ENCODE results near the gene POMGNT1.

Gene POMGNT1

GRCh38 chr1:46210561-46210960 lies 12.3 kb upstream of the POMGNT1 start:
- no peak for DNase-seq (ENCODE audit: low spot score)

DNA sequence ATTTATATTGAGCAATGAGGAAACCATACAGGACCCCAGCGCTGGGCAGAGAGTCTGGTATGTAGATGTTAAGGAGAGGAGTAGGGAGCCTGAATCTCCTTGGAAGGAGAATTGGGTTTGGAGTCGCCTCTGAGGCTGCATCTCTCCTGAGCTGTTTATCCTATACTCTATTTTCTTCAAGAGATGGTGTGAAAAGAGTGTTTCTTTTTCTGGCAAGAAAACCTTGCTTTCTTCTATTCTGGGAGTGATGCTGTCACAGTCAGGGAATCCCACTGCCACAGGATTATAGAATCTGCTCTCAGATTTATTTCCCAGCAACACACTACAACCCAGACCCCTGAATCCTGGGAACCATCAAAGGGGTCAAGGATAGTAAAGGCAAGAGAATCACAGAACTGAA lies 8.2 kb upstream of the POMGNT1 start:
- DNase-seq (ENCODE audit: low spot score): no peak

DNA sequence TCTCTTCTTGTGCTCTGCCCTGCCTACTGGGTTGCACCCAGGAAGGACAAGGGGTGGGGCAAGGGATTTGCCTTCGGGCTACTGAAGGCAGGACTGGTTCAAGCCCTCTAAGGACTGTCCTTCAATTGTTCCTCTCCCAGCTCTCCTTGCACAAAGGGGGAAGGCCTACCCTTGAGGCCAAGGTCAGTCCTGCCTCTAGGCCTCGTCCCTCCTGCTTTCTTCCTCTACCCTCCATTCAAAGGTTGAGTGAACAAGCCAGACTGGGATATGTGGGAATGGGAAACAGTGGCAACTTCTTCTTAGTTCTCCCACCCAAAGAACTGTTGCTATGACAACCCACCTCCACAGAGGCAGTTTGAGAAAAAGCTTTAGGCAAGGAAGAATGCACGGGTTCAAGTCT lies 7.6 kb upstream of the POMGNT1 start:
- DNase-seq (ENCODE audit: low spot score): peak; percentile 59

GRCh38 chr1:46205141-46205540 lies 6.9 kb upstream of the POMGNT1 start:
- no peak for DNase-seq (ENCODE audit: low spot score)

DNA sequence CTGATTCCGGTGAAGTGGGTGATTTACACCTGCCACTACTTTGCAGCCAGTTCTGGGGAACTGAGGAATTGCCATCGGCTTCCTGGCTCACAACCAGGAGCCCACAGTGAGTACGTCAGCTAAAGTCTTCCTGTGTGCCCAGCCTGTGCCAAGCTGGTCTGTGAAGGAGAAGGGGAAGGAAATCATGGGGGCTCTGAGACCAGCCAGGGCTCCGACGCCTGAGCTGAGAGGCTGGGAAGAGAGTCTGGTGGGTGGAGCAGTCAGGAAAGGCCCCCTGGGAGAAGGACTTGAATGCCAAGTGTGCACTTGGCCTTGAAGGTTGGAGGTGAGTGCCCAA lies 6.1 kb upstream of the POMGNT1 start:
- no peak for DNase-seq (ENCODE audit: low spot score)

DNA sequence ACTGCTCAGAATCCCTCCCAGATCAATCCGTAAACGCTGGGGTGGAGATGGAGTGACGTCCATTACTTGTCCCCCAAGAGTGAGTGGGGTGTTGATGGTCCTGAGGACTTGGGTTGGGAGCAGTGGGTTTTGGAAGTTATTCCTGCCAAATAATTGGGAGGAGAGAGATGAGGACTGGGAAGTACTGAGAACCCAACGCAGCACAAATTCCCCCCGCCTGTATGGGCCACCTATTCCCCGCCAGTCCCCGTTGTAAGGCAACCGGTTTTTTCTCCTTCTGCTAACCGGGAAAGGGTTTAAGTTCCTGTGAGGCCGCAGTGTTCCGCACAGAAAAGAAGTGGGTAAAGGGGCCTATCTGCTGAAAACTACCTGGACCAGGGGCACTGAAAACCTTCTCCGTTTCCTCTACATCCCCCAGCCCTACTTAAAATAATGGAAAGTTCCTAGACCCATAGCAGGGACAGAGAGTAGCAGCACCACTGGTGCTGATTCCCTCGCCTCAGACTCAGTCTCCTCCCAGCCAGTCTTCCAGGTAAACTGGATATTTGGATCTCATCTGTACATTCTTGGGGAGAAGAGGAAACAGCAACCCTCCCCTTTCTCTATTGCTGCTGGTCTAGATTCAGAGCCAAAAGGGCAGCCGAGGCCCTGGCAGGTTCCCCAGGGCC lies 5.6 kb upstream of the POMGNT1 start:
- DNase-seq (ENCODE audit: low spot score): no peak

GRCh38 chr1:46199233-46199749 lies 1.1 kb upstream of the POMGNT1 start:
- no peak for DNase-seq (ENCODE audit: low spot score)

DNA sequence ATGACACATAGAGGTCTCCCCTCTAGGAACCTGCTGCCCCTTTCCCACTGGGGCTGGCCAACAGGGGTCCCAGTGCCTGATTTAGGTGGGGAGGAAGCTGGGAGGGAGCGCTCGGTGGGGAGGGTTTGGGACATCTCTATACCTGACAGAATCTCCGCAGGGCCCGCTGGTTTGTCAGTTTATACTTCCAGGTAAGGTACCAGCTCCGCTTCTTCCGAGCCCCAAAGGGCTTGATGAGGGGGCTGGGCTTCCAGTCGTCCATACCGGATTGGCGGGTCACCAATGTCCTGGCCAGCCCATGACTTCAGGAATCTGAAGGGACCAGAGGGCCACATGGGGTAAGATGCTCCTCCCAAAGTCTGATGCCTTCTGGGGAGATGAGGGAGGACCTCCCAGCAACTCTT lies 672 bp downstream of the POMGNT1 start:
- no peak for DNase-seq (ENCODE audit: low spot score)

- DNase-seq (ENCODE audit: low spot score): no peak
These were observed 1.6 kb downstream of the POMGNT1 start for GRCh38 chr1:46196609-46197008.

GRCh38 chr1:46194641-46195193 lies 3.5 kb downstream of the POMGNT1 start:
- no peak for DNase-seq (ENCODE audit: low spot score)

DNA sequence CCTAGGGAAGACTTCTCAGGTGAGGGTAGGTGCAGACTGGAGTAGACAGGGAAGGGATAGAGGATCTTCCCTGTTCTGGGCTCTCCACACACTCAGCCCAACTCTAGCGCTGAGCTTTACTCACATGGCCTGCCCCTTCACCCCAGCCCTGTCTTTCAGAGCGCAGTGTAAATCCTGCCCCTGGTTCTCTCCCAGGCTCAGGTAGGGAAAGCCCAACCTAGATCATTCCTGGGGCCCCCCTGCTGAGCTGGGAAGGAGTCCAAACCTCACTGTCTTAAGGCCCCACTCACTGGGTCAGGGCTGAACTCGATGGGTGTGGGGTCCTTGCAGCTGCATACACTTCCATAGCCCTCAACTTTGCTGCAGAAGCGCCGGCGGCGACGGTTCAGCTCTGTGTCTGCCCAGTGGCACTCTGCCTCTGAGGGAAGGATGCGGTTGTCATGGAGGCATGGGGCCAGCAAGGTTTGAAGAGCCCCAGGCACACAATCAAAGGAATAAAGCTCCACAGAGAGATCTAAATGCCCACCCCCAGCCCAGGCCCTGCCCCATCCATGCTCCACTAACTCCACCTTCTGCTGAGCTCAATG lies 4.2 kb downstream of the POMGNT1 start:
- no peak for DNase-seq (ENCODE audit: low spot score)

DNA sequence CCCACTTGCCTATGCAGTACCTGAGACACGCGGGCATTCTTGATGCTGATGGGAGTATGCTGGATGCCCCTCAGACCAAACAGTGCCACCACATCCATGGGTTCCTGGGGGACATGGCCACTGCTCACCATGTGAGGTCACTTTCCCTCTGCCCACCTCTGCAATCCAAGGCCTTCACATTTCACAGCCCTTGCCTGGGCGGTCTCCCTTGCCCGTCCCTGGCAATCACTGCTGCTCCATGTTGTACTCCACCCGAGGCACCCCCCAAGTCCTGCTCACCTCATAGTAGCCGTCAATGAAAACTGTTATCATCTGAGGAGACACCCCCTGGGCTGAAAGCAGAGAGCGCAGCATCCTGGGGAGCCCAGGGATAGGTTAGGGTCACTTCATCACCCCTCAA lies 4.9 kb downstream of the POMGNT1 start:
- no peak for DNase-seq (ENCODE audit: low spot score)

- no peak for DNase-seq (ENCODE audit: low spot score)
These were observed 6.1 kb downstream of the POMGNT1 start for GRCh38 chr1:46192171-46192570.

- no peak for DNase-seq (ENCODE audit: low spot score)
These were observed 7.1 kb downstream of the POMGNT1 start for GRCh38 chr1:46191033-46191701.

DNA sequence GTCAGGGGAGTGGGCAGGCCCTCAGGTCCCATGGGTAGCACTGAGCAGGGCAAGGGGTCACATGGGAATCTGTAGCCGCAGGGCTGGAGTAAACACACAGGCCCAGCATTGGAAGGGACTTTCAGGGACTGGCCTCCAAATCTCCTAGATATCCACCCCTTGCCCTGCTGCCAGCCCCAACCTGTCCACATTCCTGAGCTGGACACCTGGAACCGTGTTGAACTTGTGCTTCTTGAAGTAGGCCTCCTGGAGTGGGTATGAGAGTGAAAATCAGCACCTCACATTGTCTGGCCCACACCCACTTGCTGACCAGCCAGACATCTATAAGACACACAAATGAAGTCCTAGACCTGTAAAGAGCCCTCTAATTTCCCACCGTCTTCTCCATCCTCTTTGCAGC lies 7.7 kb downstream of the POMGNT1 start:
- no peak for DNase-seq (ENCODE audit: low spot score)

DNA sequence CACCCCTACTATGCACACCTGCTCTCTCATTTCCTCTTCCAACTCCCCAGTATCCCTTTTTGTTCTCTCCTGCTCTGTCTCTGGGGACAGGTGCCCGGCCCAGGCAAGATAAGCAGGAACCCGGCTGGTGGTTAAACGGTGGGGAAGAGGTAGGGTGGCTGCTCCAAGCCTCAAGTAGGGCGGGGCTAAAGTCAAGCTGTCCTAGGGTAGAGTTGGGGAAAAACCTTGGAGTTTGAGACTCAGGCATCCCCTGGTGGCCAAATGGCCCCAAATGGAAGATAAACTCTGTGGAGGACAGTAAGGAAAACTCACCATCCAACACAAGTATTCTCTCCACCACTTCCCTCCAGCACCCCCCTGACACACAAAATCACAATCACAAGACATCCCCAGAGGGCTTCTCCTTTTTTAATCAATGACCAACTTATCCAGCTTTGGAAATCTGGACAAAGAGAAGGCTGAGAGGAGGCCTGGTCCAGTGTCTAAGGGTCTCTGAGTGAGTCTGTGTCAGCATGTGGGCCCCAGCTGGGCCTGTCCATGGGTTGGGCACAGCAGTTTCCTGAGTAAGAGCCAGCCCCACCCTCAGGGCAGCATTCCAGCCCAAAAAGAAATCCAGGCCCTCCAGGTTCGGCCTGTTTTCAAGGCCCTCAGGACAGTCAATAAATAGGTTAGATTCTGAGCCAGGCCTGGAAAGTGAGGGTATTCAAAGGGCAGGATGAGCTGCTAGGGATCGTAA lies 9.8 kb downstream of the POMGNT1 start:
- DNase-seq (ENCODE audit: low spot score): no peak

GRCh38 chr1:46187106-46187869 lies 10.9 kb downstream of the POMGNT1 start:
- no peak for DNase-seq (ENCODE audit: low spot score)

DNA sequence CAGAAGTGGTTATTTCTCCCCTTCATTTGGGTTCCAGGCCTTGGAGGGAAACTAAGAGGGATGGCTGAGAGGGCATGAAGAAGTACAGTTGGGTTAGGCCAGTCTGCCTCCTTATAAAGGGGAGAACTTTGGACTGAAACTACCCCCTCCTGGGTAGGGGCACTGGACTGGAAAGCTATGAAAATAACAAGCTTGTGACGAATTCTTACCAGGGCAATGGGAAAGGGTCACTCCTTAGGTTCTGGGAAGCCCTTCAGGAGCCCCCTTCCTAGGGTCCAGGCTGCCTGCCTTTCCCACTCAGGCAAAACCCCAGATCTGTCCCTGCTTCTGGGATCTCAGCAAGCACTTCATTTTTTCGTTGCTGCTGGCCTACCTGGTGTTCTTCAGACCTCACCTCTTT lies 12.2 kb downstream of the POMGNT1 start:
- no peak for DNase-seq (ENCODE audit: low spot score)

DNA sequence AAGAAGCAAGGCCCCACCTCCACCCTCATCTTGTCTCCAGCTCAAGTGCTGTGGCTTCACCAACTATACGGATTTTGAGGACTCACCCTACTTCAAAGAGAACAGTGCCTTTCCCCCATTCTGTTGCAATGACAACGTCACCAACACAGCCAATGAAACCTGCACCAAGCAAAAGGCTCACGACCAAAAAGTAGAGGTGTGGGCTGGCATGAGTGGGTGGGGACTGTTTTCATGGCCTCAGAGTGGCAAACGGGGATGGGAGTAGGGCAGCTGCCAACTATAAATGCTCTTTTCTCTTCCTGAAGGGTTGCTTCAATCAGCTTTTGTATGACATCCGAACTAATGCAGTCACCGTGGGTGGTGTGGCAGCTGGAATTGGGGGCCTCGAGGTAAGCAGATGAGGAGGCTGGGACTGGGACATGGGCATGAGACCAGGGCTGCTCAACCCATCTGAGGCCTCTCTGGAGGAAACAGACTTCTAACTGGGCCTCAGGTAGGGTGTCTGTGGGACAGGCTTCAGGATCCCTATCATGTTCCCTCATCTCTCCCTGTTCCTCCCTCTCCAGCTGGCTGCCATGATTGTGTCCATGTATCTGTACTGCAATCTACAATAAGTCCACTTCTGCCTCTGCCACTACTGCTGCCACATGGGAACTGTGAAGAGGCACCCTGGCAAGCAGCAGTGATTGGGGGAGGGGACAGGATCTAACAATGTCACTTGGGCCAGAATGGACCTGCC lies 13.1 kb downstream of the POMGNT1 start:
- peak; percentile 63 for DNase-seq (ENCODE audit: low spot score)

GRCh38 chr1:46183926-46184557 lies 14.2 kb downstream of the POMGNT1 start:
- no peak for DNase-seq (ENCODE audit: low spot score)
